Skeletal muscle tissue (tissue), 4 donors: ENCODE results near the gene CD74. TPM values are rescaled to one million over a fixed set of nuclear protein-coding genes. Genes with fewer than 3 reads are reported as not detected.
"Not testable (repeated sequence)": the region's sequence is repeated elsewhere in the genome, so short reads cannot be mapped to it uniquely, and the experiment has no call there.

Experiments used
- H3K27ac ChIP-seq: one replicate; pipeline ENCODE4 v1.7.0; 2013; ENCODE audit warnings: mild to moderate bottlenecking, low read depth, low read length, inconsistent platforms
- H3K27me3 ChIP-seq, 3 donors: one replicate each; pipeline ENCODE4 v1.7.0; 2013; ENCODE audit warnings: low read length in 3 of 3; ENCODE audit not compliant: control insufficient read depth in 3 of 3, insufficient read depth in 3 of 3
- H3K36me3 ChIP-seq, 3 donors: one replicate each; pipeline ENCODE4 v1.7.0; 2013; ENCODE audit warnings: low read length in 3 of 3; ENCODE audit not compliant: control insufficient read depth in 3 of 3, insufficient read depth in 3 of 3
- H3K4me1 ChIP-seq, 3 donors: one replicate each; pipeline ENCODE4 v1.7.0; 2013; ENCODE audit warnings: low read length in 3 of 3, mild to moderate bottlenecking in 3 of 3; ENCODE audit not compliant: control insufficient read depth in 3 of 3, insufficient read depth in 3 of 3
- H3K4me3 ChIP-seq, 3 donors: one replicate each; pipeline ENCODE4 v1.7.0; 2013; ENCODE audit warnings: low read length in 3 of 3
- H3K9ac ChIP-seq, 3 donors: one replicate each; pipeline ENCODE4 v1.7.0; 2013; ENCODE audit warnings: low read length in 3 of 3, mild to moderate bottlenecking in 3 of 3, moderate library complexity in 2 of 3, low read depth in 1 of 3
- H3K9me3 ChIP-seq, 3 donors: one replicate each; pipeline ENCODE4 v1.7.0; 2013; ENCODE audit warnings: low read length in 3 of 3; ENCODE audit not compliant: control insufficient read depth in 3 of 3
- total RNA-seq: library from RNA; depleted of rRNA; stranded (reverse); fragments of >200 nt; gene quantifications from one replicate; pipeline ENCODE4 v1.2.3, GENCODE V29; 2014
- donor health status: Osteomylitis.

Gene CD74
- total RNA-seq, result 63.2 TPM

DNA sequence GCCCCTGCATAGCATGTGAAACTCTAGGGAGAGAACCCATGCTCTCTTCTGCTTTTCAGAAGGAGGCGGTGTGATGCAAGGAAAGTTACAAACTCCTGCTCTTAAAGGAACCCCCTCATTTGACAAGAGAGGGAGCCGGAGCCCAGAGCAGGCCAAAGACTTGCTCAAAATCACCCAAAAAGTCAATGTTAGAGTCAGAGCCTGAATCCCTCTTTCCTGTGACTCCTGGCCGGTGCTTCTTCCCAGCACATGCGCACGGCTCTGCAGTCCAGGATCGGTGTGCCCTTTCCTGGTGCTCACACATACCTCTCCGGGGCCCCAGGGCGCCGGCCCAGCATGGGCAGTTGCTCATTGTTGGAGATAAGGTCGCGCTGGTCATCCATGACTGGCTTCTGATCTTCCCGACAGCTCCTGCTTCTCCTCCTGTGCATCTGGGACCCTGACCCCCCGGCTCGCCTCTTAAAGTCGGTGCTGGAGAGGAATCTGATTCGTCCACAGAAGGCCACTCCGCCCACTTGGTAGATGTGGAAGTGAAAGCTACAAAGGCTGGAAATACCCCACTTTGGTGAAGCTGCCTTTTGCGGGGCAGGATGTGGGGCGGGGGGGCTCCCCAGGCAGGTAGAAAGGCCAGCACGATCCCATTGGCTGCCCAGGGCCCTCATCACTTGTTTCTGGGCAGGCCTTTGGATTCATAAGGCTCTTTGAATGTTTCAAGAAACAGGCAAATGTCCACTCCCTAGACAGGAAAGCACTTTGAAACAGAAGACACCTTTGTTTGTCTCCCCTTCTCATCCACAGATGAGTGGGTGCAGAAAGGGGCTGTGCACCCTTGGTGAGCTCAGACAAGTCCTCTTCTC, at the start of gene CD74:
Gene CD74, minus strand, starts transcription at position 592 of the 857 bp plus-strand sequence. Its CDS starts 161 bp downstream, at position 431.
- Histone ChIP-seq H3K27me3 (no peaks in the 10 kb centered on the region), H3K27ac (peak within 1 kb of the TSS; percentile 82), H3K4me1 (peaks cover 12 to 19% (median 14%) of the 10 kb centered on the region in 3 donors), H3K36me3 (no peaks in the 10 kb centered on the region), H3K9ac (peak within 1 kb of the TSS; percentile 67 to 81 (median 77)), H3K4me3 (peak within 1 kb of the TSS; percentile 64 to 77 (median 72)), H3K9me3 (no peaks in the 10 kb centered on the region)

DNA sequence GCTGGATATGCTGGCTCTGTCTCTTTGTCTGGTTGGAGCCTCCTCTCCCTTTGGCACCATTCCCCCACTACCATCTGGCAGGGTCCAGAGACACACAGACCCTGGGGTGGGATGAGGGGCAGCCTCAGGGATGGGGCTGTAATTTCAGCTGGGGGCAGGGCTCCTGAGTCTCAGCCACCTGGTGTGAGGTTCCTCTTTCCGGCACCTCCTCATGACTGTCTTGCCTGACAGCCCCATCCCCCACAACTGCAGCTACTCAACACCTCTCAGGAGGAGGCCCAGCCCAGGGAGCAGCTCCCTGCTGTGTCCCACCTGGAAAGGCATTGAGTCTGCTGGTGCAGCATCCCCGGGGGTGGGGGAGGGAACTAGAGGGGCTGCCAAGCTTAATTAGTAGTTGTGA, 48.5 kb upstream of the CD74 start:
- no peaks in the 10 kb centered on the region for H3K27me3 ChIP-seq
- H3K4me1 ChIP-seq, result peaks cover 21 to 29% (median 27%) of the 10 kb centered on the region in 3 donors
- no peaks in the 10 kb centered on the region for H3K36me3 ChIP-seq
- H3K9me3 ChIP-seq, result no peaks in the 10 kb centered on the region
- H3K27ac ChIP-seq, result peak overlapping the region; percentile 44
- H3K4me3 ChIP-seq, result no peak overlapping the region
- peak overlapping the region in 1 of 3 donors; percentile 50 for H3K9ac ChIP-seq

DNA sequence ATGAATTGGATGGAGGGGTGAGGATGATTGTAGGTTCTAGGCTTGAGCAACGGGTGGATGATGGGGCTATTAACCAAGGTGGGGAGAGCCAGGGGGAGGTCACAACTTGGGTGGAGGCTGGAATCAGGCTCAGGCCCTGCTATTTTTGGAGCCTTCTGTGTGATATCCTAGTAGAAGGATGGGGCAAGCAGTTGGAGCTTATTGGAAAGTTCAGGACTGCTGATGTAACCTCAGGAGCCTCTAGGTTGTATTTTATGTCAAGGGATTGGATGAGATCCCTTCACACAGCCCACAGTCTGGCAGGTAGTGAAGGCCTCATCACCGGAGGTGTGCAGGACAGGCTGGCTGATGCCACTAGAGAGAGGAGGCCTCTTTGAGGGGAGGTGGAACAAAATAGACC, 48.1 kb upstream of the CD74 start:
- Histone ChIP-seq H3K27ac (peak overlapping the region; percentile 44), H3K4me1 (peaks cover 21 to 27% (median 27%) of the 10 kb centered on the region in 3 donors), H3K9ac (peak overlapping the region in 1 of 3 donors; percentile 50), H3K36me3 (no peaks in the 10 kb centered on the region), H3K9me3 (no peaks in the 10 kb centered on the region), H3K4me3 (no peak overlapping the region), H3K27me3 (no peaks in the 10 kb centered on the region)

DNA sequence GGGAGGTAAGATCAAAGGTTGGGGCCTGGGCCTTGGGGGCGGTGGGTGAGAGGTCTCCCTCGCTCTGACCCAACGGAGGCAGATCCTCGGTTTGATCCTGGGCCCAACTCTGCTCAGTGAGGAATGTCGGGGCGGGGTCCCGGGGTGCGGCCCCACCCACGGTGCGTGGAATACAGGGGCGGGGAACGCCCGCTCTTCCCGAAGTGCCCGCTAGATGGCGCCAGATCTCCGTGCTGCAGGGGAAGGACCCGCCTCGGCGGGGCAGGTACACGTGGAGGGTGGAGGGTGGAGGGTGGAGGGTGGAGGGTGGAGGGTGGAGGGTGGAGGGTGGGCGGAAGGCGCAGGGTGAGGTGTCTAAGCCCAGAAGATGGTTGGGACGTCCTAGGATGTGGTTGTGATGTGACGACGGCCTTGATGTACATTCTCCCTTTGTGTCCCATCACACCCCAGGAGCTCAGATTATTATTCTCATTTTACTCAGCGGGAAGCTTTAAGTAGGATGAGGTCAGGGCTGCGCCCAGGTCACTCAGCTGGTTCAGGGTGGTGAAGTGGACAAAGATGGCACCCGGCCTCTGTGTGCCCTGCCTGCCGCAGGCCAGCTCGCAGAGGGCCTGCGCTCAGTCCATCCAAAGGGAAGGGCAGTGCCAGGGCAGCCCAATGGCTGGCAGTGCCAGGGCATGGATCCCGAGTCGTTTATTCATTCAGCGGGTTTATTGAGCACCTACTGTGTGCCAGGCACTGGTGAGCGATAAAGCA, 46.3 kb upstream of the CD74 start:
- Histone ChIP-seq H3K27ac (no peak overlapping the region), H3K4me1 (peaks cover 17 to 18% (median 18%) of the 10 kb centered on the region in 3 donors), H3K27me3 (no peaks in the 10 kb centered on the region), H3K9ac (no peak overlapping the region), H3K4me3 (peak overlapping the region in 1 of 3 donors; percentile 29), H3K9me3 (no peaks in the 10 kb centered on the region), H3K36me3 (no peaks in the 10 kb centered on the region)

DNA sequence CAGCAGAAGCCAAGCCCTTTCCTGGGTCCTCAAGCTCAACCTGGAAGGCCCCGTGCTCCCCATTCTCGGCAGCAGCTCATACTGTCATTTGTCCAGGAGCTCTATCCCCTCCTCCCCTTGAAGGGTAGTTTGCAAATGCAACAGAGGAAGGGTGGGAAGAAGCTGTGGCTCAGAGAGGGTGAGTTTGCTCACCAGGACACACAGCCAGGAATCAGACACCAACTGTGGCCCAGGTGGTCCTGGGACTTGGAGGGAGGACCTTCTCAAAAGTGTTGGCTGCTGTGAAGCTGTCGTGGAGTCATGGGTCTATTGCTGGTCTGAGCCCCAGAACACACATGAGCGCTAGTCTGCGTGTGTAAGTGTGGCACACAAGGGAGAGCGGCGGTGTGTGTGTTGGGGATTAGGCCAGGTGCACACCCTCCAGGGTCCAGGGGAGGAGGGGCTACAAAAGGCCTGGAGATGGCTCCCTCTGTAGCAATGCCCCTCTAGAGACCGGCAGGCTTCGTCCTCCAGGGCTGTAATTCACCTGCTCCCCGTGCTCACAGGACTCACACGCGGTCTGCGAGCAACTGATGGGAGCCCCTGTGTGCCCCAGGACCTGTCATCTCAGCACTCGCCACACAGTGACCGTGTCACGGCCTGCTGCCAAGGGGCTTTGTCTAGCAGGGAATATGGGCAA, 45.0 kb upstream of the CD74 start:
- H3K4me1 ChIP-seq, result peaks cover 17 to 18% (median 18%) of the 10 kb centered on the region in 3 donors
- no peaks in the 10 kb centered on the region for H3K36me3 ChIP-seq
- H3K27ac ChIP-seq, result no peak overlapping the region
- no peaks in the 10 kb centered on the region for H3K27me3 ChIP-seq
- no peak overlapping the region for H3K4me3 ChIP-seq
- H3K9me3 ChIP-seq, result no peaks in the 10 kb centered on the region
- H3K9ac ChIP-seq, result no peak overlapping the region

DNA sequence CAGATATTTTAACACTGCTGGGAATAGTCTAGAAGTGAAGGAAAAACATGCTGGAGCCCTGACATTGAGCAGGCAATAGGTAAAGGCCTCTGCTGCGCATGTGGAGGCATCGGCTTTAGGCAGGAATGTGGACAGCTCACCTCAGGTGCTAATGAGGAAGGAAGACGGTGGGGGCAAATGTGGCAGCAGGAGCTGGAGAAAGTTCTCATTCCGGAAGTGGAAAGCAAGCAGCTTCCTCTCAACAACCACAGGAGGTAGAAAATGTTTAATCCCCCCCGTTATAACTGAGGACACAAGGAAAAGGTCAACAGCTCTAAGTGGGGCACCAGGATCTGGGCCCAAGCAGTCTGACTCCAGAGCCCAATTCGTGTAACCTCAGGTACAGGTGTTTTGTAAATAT, 44.4 kb upstream of the CD74 start:
- H3K36me3 ChIP-seq, result no peaks in the 10 kb centered on the region
- H3K27me3 ChIP-seq, result no peaks in the 10 kb centered on the region
- H3K4me3 ChIP-seq, result no peak overlapping the region
- no peaks in the 10 kb centered on the region for H3K9me3 ChIP-seq
- no peak overlapping the region for H3K27ac ChIP-seq
- H3K4me1 ChIP-seq, result peaks cover 17 to 18% (median 18%) of the 10 kb centered on the region in 3 donors
- no peak overlapping the region for H3K9ac ChIP-seq

DNA sequence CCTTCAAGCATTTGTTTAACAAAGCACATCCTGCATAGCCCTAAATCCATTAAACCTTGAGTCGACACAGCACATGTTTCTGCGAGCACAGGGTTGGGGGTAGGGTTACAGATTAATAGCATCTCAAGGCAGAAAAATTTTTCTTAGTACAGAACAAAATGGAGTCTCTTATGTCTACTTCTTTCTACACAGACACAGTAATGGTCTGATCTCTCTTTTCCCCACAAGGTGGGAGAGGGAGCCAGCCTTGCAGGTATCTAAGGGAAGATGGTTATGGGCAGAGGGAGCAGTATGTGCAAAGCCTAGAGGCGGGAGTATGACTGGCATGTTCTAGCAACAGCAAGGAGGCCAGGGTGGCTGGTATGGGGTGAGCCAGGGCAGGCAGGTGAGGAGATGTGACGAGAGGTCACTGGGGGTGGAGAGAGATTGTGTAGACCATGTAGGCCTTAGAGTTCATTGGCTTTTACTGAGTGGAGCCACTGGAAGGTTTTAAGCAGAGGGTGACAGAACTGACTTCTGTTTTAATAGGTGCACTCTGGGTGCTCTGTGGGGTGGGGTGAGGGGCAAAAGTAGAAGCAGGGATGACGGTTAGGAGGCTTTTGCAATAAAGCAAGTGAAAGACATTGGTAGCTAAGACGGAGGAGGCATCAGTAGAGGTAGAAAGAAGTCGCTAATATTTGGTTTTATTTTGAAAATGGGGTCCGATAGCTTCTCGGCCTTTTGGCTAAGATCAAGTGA, 42.0 kb upstream of the CD74 start:
- peaks cover 6 to 9% (median 7%) of the 10 kb centered on the region in 3 donors for H3K4me1 ChIP-seq
- H3K9ac ChIP-seq, result no peak overlapping the region
- H3K27me3 ChIP-seq, result no peaks in the 10 kb centered on the region
- peaks cover 0 to 3% (median 0%) of the 10 kb centered on the region in 3 donors for H3K9me3 ChIP-seq
- no peak overlapping the region for H3K27ac ChIP-seq
- H3K36me3 ChIP-seq, result no peaks in the 10 kb centered on the region
- H3K4me3 ChIP-seq, result no peak overlapping the region

DNA sequence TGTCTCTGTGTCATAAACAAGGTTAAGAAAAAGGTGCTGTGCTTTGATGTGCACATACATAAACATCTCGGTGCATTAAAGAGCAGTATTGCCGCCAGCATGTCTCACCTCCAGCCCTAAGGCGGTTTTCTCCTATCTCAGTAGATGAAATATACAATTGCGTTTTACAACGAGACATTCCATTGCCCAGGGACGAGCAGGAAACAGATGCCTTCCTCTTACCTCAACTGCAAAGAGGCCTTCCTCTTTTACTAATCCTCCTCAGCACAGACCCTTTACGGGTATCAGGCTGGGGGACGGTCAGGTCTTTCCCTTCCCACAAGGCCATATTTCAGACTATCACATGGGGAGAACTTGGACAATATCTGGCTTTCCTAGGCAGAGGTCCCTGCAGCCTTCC, 41.3 kb upstream of the CD74 start:
- H3K9me3 ChIP-seq, H3K27me3 ChIP-seq, H3K9ac ChIP-seq, H3K4me1 ChIP-seq, H3K27ac ChIP-seq, H3K36me3 ChIP-seq, H3K4me3 ChIP-seq: not testable (repeated sequence)

DNA sequence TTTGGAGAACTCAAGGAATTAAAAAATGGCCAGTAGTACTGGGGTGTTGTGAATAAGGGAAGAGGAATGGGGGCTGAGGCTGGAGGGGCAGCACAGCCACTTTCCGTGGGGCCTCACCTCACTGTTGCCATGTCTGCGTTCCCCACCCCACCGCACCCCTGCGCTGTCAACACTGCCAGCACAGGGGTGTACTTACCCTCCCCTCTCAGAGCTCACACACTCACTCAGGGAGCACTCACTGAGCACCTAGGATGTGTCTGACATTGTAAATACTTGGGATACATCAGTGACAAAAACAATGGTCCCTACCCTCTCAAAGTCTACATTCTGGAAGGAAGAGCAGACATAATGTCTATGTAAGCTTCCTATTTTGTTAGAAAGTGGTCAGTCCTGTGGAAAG, 40.2 kb upstream of the CD74 start:
- Histone ChIP-seq H3K4me1 (peaks cover 10 to 14% (median 13%) of the 10 kb centered on the region in 3 donors), H3K9me3 (peaks cover 0 to 3% (median 0%) of the 10 kb centered on the region in 3 donors), H3K27me3 (no peaks in the 10 kb centered on the region), H3K36me3 (peaks cover 0 to 1% (median under 1%) of the 10 kb centered on the region in 3 donors), H3K4me3 (no peak overlapping the region), H3K9ac (no peak overlapping the region), H3K27ac (no peak overlapping the region)
